T-helper 2 cell treated with Interferon-gamma antibody and Interleukin-4, amounts not matched to agents 100 ng/mL and 5 ng/mL, for 36 hours (primary cell): ENCODE data around the gene EGLN2. TPM values are rescaled to one million over a fixed set of nuclear protein-coding genes. Genes with fewer than 3 reads are reported as not detected.
"Not testable (repeated sequence)": the region's sequence is repeated elsewhere in the genome, so short reads cannot be mapped to it uniquely, and the experiment has no call there.

Source experiments
- intact Hi-C: fragments of 100-400 bp; cut with micrococcal nuclease; formaldehyde crosslinking; loops from one replicate; pipeline ENCODE4 v1.15.1; 2023
- total RNA-seq: library from RNA; stranded (reverse); gene quantifications from 2 replicates; pipeline ENCODE4 v1.2.3, GENCODE V29; 2022

Gene EGLN2
- total RNA-seq, 1 donor from 2014 or later: 118 TPM

- intact Hi-C loops: no loop called here
Measured at GRCh38 chr19:40800997-40801377, 2.0 kb downstream of the EGLN2 start.

- intact Hi-C loops: no loop called here
Measured at GRCh38 chr19:40801426-40802299, 2.7 kb downstream of the EGLN2 start.

DNA sequence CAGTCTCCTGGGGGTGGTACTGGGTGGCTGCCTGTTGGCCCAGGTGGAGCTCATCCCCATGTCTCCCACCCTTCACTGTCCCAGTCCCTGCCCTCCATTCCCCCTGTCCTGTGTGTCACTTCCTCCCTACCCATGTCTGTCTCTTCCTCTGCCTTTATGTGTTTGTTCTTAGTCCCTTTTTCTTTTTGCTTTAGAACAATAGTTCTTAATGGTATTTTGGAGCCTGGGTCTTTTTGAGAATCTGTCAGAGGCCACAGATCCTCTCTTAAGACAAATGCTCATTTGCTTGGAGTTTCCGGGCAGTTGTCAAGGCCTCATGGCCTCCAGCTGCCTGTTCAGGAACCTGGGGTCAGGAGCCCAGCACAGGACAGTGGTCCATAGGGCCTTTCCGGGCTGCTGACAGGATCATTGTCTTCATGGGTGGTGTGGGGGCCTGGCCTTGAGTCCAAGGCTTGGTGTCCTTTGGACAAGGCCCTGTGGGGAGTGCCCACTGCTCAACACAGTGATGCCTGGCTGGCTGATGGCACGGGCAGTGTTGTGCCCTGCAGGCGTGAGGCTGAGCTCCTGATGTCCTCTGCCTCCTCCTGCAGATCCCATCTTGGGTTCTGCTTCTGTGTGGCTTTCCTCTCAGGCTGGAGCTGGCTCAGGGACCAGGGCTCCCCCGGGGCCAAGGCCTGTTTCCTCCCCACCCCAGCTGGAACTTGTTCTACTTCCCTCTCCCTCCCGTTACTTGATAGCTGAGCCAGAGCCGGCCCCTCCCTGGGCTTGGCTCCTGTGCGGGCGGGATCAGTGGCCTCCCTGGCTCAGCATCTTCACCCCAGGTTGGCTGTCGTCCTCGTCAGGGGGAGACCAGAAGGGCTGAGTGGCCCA lies 3.5 kb downstream of the EGLN2 start:
- intact Hi-C loops: no loop called here

DNA sequence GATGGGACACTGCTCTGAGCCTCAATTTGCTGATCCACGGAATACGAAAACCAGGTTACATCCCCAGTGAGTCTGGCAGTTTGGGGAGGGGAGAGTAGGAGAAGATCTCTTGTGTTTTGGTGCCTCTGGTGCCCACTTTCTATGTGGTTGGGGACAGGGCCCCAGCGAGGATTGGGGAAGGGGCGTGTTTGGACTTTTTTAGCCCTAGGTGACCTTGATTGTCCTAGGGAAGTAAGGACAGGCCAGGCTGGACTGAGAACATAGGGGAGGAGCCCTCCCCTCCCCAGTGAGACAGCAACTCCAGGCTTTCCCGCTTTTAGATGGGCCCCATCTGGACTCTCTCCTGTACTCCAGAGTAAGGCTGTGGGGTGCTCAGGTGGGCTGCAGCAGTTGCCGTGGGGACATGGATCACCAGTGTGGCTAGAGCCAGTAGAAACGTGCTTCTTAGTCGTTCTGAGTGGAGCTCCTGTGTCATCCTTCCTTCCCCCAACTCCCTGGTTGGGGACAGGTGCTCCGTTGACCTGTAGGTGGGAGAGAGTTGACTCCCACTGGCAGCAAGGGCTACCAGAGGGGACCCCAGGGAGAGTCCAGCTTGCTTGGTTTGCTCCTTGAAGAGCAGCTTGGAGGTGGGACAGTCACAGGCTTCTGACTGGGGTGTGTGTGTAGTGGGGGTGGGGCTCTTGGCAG lies 4.3 kb downstream of the EGLN2 start:
- intact Hi-C loops: no loop called here

GRCh38 chr19:40803857-40804782 lies 5.1 kb downstream of the EGLN2 start:
- intact Hi-C loops: no loop called here

DNA sequence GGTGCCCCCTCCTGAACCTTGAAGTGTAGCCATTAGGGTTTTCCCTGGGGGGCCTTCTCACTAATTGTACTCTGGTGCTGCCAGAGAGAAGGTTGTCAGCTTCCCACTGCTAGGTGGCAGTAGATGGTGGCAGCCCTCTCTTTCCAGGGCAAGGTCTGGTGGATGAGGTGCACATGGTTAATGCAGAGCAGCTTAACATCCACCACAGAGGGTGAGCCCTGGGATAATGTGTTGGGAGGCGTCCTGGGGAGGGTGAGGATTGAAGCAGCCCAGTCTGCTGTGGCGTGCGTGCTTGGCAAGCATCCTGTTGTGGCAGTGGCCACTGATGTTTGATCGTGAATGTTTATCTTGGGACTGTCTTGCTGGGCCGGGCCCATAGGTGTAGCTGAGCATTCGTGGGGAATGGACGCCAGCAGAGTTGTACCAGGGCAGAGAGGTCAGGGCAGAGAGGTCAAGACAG lies 5.8 kb downstream of the EGLN2 start:
- intact Hi-C loops: no loop called here

- intact Hi-C loops: no loop called here
Measured at GRCh38 chr19:40805258-40805868, 6.4 kb downstream of the EGLN2 start.

- intact Hi-C loops: loop anchor here (1.0 to 2.0 kb wide), 3 partner anchors 56 to 457 kb away; partner anchors contain the start of genes ACTMAP and SNRPA
Measured at GRCh38 chr19:40806423-40807146, 7.6 kb downstream of the EGLN2 start.

DNA sequence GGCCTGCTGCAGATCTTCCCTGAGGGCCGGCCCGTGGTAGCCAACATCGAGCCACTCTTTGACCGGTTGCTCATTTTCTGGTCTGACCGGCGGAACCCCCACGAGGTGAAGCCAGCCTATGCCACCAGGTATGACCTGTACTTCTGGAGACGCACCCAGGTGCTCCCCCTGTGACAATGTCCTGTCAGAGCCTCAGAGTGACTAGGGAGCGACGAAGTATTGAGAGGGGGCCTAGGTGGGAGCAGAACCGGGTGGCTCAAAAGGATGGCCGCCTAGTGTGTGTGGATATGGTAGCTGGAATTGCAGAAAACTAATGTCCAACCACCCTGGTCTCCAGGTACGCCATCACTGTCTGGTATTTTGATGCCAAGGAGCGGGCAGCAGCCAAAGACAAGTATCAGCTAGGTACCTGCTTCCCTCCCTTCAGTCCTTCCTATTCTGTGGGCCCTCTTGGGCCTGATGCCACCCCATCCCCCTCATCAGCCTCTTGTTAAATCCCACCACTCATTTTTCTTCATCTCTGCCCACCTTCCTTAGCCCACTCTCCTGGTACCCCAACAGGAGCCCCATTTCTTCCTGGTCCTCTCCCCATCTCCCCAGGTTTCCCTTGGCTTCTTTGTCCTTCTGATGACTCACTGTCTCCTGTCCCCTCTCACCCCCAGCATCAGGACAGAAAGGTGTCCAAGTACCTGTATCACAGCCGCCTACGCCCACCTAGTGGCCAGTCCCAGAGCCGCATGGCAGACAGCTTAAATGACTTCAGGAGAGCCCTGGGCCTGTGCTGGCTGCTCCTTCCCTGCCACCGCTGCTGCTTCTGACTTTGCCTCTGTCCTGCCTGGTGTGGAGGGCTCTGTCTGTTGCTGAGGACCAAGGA lies 8.4 kb downstream of the EGLN2 start:
- intact Hi-C loops: loop anchor here (2.0 kb wide), 2 partner anchors 57 to 145 kb away; partner anchors contain the start of genes ACTMAP and SNRPA

- intact Hi-C loops: no loop called here
Measured at GRCh38 chr19:40808021-40808325, 9.0 kb downstream of the EGLN2 start.

- intact Hi-C loops: no loop called here
Measured at GRCh38 chr19:40808497-40808896, 9.5 kb downstream of the EGLN2 start.

GRCh38 chr19:40809358-40810086 lies 10.5 kb downstream of the EGLN2 start:
- intact Hi-C loops: no loop called here

DNA sequence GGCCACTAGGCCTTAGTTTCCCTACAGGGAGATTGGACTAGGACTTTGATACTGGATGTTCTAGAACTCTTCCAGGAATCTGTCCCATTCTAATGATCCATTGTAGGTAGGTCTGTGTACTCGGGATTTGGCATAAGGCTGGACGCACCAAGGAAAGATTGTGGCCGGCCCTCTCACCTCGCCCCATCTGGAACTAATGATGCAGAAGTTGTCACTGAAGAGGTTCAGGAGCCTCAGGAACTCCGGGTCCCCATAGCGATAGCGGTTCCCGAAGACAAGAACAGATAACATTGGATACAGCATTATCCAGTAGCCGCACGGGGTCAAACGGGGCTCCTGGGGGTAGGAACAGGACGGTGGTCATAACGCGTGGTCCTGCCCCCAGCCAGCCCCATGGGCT lies 11.2 kb downstream of the EGLN2 start:
- intact Hi-C loops: no loop called here

DNA sequence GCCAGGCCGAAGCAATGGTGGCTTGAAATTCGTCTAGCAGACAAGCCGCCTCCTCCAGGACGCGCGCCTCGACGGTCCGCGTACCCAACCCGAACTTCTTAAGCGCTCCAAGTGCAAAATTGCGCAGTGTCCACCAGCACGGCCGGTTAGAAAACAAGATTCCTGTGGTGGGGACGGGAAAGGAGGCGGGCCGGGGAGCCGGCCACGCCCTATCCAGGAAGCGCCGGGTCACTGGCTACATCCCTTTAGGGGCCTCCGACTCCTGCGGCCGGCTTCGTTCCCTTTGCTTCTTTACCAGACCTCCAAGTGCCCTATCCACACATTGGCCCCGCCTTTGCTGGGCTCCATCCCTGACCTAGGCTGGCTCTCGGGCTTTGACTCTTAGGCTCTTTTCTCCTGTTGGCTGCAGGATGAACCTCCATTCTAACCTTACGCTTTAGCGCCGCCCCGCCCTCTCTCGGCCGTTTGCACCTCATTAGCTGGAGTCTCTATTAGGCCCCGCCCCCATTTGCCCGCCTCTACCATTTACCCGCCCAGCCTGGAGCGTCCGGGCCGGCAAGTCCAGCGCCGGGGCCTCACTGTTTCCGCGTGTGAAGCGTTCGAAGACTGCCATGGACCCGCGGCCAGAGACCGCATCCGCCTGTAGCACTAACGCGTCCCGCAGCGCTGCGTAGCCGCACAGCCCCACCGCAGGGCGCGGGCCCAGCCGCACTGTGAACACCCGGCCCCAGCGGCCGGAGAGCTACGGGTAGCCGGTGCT lies 11.8 kb downstream of the EGLN2 start:
- intact Hi-C loops: not testable (repeated sequence)

GRCh38 chr19:40811478-40812341 lies 12.7 kb downstream of the EGLN2 start:
- intact Hi-C loops: no loop called here

DNA sequence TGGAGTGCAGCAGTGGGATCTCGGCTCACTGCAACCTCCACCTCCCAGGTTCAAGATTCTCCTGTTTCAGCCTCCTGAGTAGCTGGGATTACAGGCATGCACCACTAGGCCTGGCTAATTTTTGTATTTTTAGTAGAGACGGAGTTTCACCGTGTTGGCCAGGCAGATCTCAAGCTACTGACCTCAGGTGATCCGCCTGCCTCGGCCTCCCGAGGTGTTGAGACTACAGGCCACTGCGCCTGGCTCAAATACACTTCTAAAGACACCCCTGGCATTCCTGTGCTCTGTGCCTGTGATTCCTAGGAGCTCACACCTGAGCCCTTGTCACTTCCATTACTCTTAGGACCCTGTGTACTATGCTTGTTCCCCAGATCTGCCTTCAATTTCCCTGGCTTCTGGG lies 13.6 kb downstream of the EGLN2 start:
- intact Hi-C loops: not testable (repeated sequence)
